Measurements from ENCODE around the gene UGCG.

Gene UGCG

DNA sequence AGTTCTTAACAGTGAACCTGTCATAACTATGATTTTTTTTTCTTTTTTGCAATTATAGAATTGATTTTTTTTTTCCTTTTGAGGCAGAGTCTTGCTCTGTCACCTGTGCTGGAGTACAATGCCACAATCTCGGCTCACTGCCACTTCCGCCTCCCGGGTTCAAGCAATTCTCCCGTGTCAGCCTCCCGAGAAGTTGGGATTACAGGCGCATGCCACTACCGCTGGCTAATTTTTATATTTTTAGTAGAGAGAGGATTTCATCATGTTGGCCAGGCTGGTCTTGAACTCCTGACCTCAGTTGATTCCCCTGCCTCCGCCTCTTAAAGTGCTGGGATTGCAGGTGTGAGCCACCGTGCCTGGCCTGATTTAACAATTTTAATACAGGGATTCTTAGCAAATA lies 21.4 kb downstream of the UGCG start:
- H3K9ac ChIP-seq (ENCODE audit: low read length in 2 of 2), result no peak overlapping the region
- H3K4me1 ChIP-seq (ENCODE audit: control insufficient read depth, insufficient read depth, low read length), result peaks cover 4% of the 10 kb centered on the region
- H3K27me3 ChIP-seq (ENCODE audit: control insufficient read depth in 1 of 2, insufficient read depth in 2 of 2, low read length in 2 of 2), result no peaks in the 10 kb centered on the region
- no peaks in the 10 kb centered on the region for H3K9me3 ChIP-seq (ENCODE audit: control insufficient read depth in 2 of 2, low read length in 2 of 2)
- no peak overlapping the region for H3K27ac ChIP-seq (ENCODE audit: low read length)
- H3K4me3 ChIP-seq (ENCODE audit: low read length in 2 of 2), result no peak overlapping the region
- peaks cover 0 to 6% of the 10 kb centered on the region in 2 donors for H3K36me3 ChIP-seq (ENCODE audit: control insufficient read depth in 2 of 2, insufficient read depth in 2 of 2, low read length in 2 of 2)

DNA sequence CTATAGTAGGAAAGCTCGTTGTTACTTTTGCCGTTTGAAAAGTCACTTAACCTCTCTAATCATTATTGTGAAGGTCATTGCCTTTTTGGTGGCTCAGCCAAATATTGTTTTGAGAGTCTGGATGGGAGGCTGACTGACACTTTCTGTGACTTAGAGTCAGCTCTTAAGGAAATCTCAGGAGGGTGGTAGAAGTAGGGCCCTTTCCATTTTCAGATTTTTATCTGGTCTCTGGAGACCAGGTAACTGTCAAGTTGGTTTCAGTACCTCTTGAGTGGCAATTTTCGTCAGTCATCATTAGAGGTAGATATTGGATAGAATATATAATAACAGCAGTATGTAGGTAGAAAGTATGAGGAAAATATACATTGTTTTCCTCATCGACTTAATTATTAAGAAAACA lies 23.3 kb downstream of the UGCG start:
- no peak overlapping the region for H3K9ac ChIP-seq (ENCODE audit: low read length in 2 of 2)
- H3K4me3 ChIP-seq (ENCODE audit: low read length in 2 of 2), result no peak overlapping the region
- H3K27me3 ChIP-seq (ENCODE audit: control insufficient read depth in 1 of 2, insufficient read depth in 2 of 2, low read length in 2 of 2), result no peaks in the 10 kb centered on the region
- H3K9me3 ChIP-seq (ENCODE audit: control insufficient read depth in 2 of 2, low read length in 2 of 2), result no peaks in the 10 kb centered on the region
- peaks cover under 1% of the 10 kb centered on the region for H3K4me1 ChIP-seq (ENCODE audit: control insufficient read depth, insufficient read depth, low read length)
- H3K27ac ChIP-seq (ENCODE audit: low read length), result no peak overlapping the region
- peaks cover 0 to 6% of the 10 kb centered on the region in 2 donors for H3K36me3 ChIP-seq (ENCODE audit: control insufficient read depth in 2 of 2, insufficient read depth in 2 of 2, low read length in 2 of 2)

DNA sequence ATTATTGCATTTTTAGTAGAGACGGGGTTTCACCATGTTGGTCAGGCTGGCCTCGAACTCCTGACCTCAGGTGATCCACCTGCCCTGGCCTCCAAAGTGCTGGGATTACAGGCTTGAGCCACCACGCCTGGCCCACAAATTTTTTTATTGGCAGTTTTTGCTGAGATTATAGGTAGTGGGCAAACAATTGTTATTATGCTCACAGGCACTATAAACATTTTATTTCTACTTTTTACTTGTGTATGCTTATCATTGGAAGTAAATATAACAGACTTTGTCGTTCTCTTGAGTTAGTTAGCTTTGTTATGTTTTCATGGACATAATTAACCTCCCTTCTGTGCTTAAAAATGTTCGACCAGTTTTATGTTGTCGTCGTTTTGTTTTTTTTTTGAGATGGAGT lies 23.9 kb downstream of the UGCG start:
- no peak overlapping the region for H3K9ac ChIP-seq (ENCODE audit: low read length in 2 of 2)
- H3K4me3 ChIP-seq (ENCODE audit: low read length in 2 of 2), result no peak overlapping the region
- H3K27ac ChIP-seq (ENCODE audit: low read length), result no peak overlapping the region
- no peaks in the 10 kb centered on the region for H3K27me3 ChIP-seq (ENCODE audit: control insufficient read depth in 1 of 2, insufficient read depth in 2 of 2, low read length in 2 of 2)
- no peaks in the 10 kb centered on the region for H3K4me1 ChIP-seq (ENCODE audit: control insufficient read depth, insufficient read depth, low read length)
- no peaks in the 10 kb centered on the region for H3K9me3 ChIP-seq (ENCODE audit: control insufficient read depth in 2 of 2, low read length in 2 of 2)
- peaks cover 0 to 8% of the 10 kb centered on the region in 2 donors for H3K36me3 ChIP-seq (ENCODE audit: control insufficient read depth in 2 of 2, insufficient read depth in 2 of 2, low read length in 2 of 2)

DNA sequence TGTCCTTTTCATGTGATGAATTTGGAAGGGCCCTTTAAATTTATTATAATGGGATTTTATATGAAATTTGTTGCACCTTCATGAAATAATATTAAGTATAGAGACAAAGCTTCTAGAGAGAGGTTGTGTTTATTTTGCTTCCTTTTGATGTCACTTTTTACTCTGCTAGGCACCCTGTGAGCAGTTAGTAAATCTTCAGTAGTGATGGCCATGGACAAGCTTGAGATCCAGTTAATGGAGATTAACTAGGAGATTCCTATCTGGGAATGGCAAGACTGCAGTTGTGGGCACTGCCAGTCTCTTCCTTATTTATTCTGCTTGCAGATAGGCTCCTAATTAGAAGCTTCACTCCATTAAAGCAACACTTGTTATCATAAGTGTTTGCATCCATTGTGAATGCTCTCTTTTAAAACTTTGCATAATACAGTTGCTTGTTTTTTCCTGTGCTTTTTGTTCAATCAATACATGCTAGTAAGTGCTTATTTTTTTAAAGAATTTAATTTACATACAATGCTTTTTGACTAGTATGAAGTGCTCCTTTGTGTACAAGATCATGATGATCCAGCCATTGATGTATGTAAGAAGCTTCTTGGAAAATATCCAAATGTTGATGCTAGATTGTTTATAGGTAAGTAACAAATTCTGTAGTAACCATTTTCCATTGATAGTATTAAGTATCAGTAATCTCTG lies 25.9 kb downstream of the UGCG start:
- Histone ChIP-seq H3K27me3 (ENCODE audit: control insufficient read depth in 1 of 2, insufficient read depth in 2 of 2, low read length in 2 of 2) (no peaks in the 10 kb centered on the region), H3K4me1 (ENCODE audit: control insufficient read depth, insufficient read depth, low read length) (no peaks in the 10 kb centered on the region), H3K27ac (ENCODE audit: low read length) (no peak overlapping the region)

DNA sequence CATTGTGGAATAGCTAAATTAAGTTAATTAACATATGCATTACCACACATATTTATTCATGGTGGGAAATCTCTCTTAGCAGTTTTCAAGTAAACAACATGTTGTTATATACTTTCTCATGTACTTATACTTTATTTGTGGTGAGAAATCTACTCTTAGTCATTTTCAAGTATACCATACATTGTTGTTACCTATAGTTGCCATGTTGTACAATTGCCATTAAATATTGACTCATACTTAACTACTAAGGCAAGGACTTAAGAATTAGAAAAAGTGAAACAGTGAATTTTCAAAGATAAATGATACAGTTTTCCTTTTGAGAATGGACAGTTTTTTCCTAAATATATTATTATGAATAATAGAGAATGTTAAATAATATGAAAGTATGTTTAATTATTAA lies 27.7 kb downstream of the UGCG start:
- Histone ChIP-seq H3K36me3 (ENCODE audit: control insufficient read depth in 2 of 2, insufficient read depth in 2 of 2, low read length in 2 of 2) (peaks cover 0 to 13% of the 10 kb centered on the region in 2 donors), H3K4me1 (ENCODE audit: control insufficient read depth, insufficient read depth, low read length) (no peaks in the 10 kb centered on the region), H3K27ac (ENCODE audit: low read length) (no peak overlapping the region)

More for the DNA sequence above, 25.9 kb downstream of the UGCG start:
- Histone ChIP-seq H3K9ac (ENCODE audit: low read length in 2 of 2) (no peak overlapping the region), H3K4me3 (ENCODE audit: low read length in 2 of 2) (no peak overlapping the region), H3K9me3 (ENCODE audit: control insufficient read depth in 2 of 2, low read length in 2 of 2) (no peaks in the 10 kb centered on the region), H3K36me3 (ENCODE audit: control insufficient read depth in 2 of 2, insufficient read depth in 2 of 2, low read length in 2 of 2) (peaks cover 0 to 8% of the 10 kb centered on the region in 2 donors)

DNA sequence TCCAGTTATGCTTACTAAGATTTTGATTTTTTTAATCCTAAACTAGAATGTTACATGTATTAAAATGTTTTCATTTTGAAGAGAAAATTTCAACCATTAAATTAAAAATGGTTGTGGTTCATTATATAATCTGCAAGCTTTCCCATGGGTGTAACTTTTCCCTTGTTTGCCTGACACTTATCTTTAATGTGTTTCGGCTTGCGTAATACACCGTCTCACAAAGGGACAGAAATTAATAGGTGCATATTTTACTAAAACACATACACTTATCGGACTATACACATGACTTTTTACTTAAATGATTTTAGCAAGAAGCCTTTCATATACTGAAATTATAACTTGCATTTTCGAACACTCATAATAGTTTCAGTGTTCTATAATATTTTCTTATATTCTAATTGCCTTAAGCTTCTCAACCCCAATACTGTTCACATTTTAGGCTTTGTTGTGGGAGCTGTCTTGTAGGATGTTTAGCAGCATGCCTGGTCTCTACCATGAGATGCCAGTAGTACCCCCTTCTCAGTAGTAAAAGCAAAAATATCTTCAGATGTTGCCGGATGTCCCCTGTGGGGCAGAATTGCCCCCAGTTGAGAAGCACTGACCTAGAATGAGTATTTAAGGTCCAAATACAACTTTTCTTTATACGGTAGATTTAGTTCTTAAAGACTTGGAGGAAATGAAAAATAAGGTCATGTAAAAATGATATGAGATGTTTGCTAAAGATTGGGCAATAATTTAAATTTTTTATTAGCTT lies 28.6 kb downstream of the UGCG start:
- H3K27me3 ChIP-seq (ENCODE audit: control insufficient read depth in 1 of 2, insufficient read depth in 2 of 2, low read length in 2 of 2), result no peaks in the 10 kb centered on the region
- H3K4me1 ChIP-seq (ENCODE audit: control insufficient read depth, insufficient read depth, low read length), result no peaks in the 10 kb centered on the region
- H3K4me3 ChIP-seq (ENCODE audit: low read length in 2 of 2), result no peak overlapping the region
- no peak overlapping the region for H3K9ac ChIP-seq (ENCODE audit: low read length in 2 of 2)
- peaks cover 0 to 15% of the 10 kb centered on the region in 2 donors for H3K36me3 ChIP-seq (ENCODE audit: control insufficient read depth in 2 of 2, insufficient read depth in 2 of 2, low read length in 2 of 2)
- no peak overlapping the region for H3K27ac ChIP-seq (ENCODE audit: low read length)
- H3K9me3 ChIP-seq (ENCODE audit: control insufficient read depth in 2 of 2, low read length in 2 of 2), result no peaks in the 10 kb centered on the region

More for the DNA sequence above, 27.7 kb downstream of the UGCG start:
- H3K27me3 ChIP-seq (ENCODE audit: control insufficient read depth in 1 of 2, insufficient read depth in 2 of 2, low read length in 2 of 2), result no peaks in the 10 kb centered on the region
- H3K9ac ChIP-seq (ENCODE audit: low read length in 2 of 2), result no peak overlapping the region
- no peak overlapping the region for H3K4me3 ChIP-seq (ENCODE audit: low read length in 2 of 2)
- H3K9me3 ChIP-seq (ENCODE audit: control insufficient read depth in 2 of 2, low read length in 2 of 2), result no peaks in the 10 kb centered on the region

DNA sequence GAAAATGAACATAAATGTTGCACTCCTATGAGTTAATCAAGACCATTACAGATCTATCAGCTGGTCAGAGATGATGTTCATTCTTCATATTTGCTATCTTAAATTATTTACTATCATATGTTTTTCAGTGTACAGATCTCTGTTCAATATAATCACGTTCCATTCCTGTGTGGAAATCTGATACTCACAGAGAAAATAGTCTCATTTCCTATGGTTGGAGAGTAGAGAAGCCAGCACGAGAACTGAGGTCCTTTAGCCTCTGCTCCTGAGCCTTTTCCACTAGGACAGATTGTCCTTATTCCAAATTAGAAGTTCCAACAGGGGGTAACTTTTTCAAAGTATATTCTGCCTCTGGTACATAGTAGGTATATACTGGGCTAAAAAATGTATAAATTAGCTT lies 29.2 kb downstream of the UGCG start:
- Histone ChIP-seq H3K9ac (ENCODE audit: low read length in 2 of 2) (no peak overlapping the region), H3K27me3 (ENCODE audit: control insufficient read depth in 1 of 2, insufficient read depth in 2 of 2, low read length in 2 of 2) (no peaks in the 10 kb centered on the region), H3K36me3 (ENCODE audit: control insufficient read depth in 2 of 2, insufficient read depth in 2 of 2, low read length in 2 of 2) (peaks cover 1 to 12% of the 10 kb centered on the region in 2 donors), H3K27ac (ENCODE audit: low read length) (no peak overlapping the region), H3K4me1 (ENCODE audit: control insufficient read depth, insufficient read depth, low read length) (no peaks in the 10 kb centered on the region), H3K9me3 (ENCODE audit: control insufficient read depth in 2 of 2, low read length in 2 of 2) (no peaks in the 10 kb centered on the region), H3K4me3 (ENCODE audit: low read length in 2 of 2) (no peak overlapping the region)

DNA sequence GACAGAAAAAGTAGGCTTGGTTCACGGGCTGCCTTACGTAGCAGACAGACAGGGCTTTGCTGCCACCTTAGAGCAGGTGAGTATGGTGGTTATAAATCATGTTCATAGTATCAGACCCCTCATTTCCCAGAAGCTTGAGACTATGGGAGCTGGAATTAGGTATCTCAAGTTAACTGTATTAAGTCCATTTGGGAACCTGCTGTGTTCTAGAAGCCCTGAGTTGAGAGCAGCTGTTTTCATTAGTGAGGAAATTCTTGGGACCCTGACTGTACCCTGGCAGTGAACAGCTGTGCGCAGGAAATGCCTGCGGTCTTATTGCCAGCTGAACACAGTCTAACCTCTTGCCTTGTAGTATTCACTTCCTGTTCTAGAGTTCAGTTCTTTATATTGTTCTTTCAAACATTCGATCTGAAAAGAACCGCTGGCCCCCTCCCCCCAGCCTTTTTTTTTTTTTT lies 29.8 kb downstream of the UGCG start:
- Histone ChIP-seq H3K4me1 (ENCODE audit: control insufficient read depth, insufficient read depth, low read length) (no peaks in the 10 kb centered on the region), H3K36me3 (ENCODE audit: control insufficient read depth in 2 of 2, insufficient read depth in 2 of 2, low read length in 2 of 2) (peaks cover 3 to 16% of the 10 kb centered on the region in 2 donors), H3K9ac (ENCODE audit: low read length in 2 of 2) (no peak overlapping the region), H3K27ac (ENCODE audit: low read length) (no peak overlapping the region), H3K27me3 (ENCODE audit: control insufficient read depth in 1 of 2, insufficient read depth in 2 of 2, low read length in 2 of 2) (no peaks in the 10 kb centered on the region), H3K4me3 (ENCODE audit: low read length in 2 of 2) (no peak overlapping the region), H3K9me3 (ENCODE audit: control insufficient read depth in 2 of 2, low read length in 2 of 2) (no peaks in the 10 kb centered on the region)

DNA sequence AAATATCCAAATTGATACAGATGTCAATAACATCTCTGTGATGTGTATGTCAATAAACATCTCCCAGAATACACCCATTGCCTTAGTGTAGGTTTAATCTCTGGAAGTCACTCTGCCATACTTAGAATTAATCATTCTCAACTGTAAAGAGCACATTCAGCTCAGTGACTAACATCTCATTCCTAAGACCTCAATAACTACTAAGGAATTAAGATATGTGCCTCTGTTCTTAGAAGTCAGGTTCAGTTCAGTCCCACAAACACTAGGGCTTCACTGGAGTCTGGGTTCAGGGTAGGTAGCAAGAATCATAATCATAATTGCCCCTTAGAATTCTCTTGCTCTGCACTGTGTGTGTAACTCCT lies 31.7 kb downstream of the UGCG start:
- Histone ChIP-seq H3K9me3 (ENCODE audit: control insufficient read depth in 2 of 2, low read length in 2 of 2) (no peaks in the 10 kb centered on the region), H3K27ac (ENCODE audit: low read length) (no peak overlapping the region), H3K9ac (ENCODE audit: low read length in 2 of 2) (no peak overlapping the region), H3K4me1 (ENCODE audit: control insufficient read depth, insufficient read depth, low read length) (no peaks in the 10 kb centered on the region), H3K27me3 (ENCODE audit: control insufficient read depth in 1 of 2, insufficient read depth in 2 of 2, low read length in 2 of 2) (no peaks in the 10 kb centered on the region), H3K4me3 (ENCODE audit: low read length in 2 of 2) (no peak overlapping the region), H3K36me3 (ENCODE audit: control insufficient read depth in 2 of 2, insufficient read depth in 2 of 2, low read length in 2 of 2) (peaks cover 6 to 23% of the 10 kb centered on the region in 2 donors)

DNA sequence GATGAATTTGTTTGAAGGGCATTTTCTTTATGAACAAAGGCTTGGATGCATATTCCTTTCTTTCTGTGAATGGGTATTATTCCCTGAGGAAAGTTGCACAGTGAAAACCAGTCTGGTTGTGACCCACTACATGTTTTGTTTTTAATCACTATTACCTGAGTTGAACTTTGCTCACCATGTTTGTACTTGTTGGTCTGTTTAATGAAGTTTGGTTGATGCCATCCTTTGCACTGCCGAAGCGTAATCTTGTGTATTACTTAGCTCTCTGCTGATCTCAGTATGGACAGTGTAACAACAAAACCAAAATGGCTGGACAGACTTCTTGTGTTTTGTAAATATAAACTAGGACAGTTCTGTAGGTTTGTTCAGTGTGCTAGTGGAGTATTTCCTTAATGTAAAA lies 38.1 kb downstream of the UGCG start:
- Histone ChIP-seq H3K9me3 (ENCODE audit: control insufficient read depth in 2 of 2, low read length in 2 of 2) (no peaks in the 10 kb centered on the region), H3K9ac (ENCODE audit: low read length in 2 of 2) (no peak overlapping the region), H3K27ac (ENCODE audit: low read length) (no peak overlapping the region), H3K4me3 (ENCODE audit: low read length in 2 of 2) (no peak overlapping the region), H3K4me1 (ENCODE audit: control insufficient read depth, insufficient read depth, low read length) (no peaks in the 10 kb centered on the region), H3K36me3 (ENCODE audit: control insufficient read depth in 2 of 2, insufficient read depth in 2 of 2, low read length in 2 of 2) (peaks cover 10 to 28% of the 10 kb centered on the region in 2 donors), H3K27me3 (ENCODE audit: control insufficient read depth in 1 of 2, insufficient read depth in 2 of 2, low read length in 2 of 2) (no peaks in the 10 kb centered on the region)

DNA sequence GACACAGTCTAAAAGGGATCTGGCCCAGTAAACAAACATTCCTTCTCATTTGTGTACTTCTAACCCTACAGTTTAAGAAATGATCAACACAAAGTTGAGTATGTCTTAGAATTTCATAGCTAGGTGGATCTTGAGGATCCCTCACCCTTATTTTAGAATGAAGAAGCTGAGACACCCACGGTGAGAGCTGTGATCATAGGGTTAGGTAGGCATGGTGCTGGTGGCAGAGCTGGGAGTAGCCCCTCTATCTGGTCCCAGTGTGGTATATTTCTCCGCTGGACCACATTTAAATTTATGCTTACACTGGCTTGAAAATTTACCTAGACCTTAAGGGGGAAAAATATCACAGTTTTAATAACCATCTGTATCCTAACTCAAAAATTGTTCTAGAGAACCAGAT lies 39.8 kb downstream of the UGCG start:
- H3K27me3 ChIP-seq (ENCODE audit: control insufficient read depth in 1 of 2, insufficient read depth in 2 of 2, low read length in 2 of 2), result no peaks in the 10 kb centered on the region
- no peaks in the 10 kb centered on the region for H3K4me1 ChIP-seq (ENCODE audit: control insufficient read depth, insufficient read depth, low read length)
- no peaks in the 10 kb centered on the region for H3K9me3 ChIP-seq (ENCODE audit: control insufficient read depth in 2 of 2, low read length in 2 of 2)
- H3K4me3 ChIP-seq (ENCODE audit: low read length in 2 of 2), result no peak overlapping the region
- no peak overlapping the region for H3K27ac ChIP-seq (ENCODE audit: low read length)
- H3K36me3 ChIP-seq (ENCODE audit: control insufficient read depth in 2 of 2, insufficient read depth in 2 of 2, low read length in 2 of 2), result peaks cover 7 to 22% of the 10 kb centered on the region in 2 donors
- no peak overlapping the region for H3K9ac ChIP-seq (ENCODE audit: low read length in 2 of 2)
